GM19099 (cell line): Measurements from ENCODE around the gene CCDC57.
A peak's percentile ranks its signal among the peaks of the same experiment; 100 is the strongest.

ENCODE experiments used
- POLR2A ChIP-seq: IDR thresholded peaks from 3 replicates; pipeline ENCODE4 v1.6.1; 2011; ENCODE audit warnings: low read depth; ENCODE audit not compliant: insufficient read length; ENCODE audit errors: extremely low read depth

Gene CCDC57

DNA sequence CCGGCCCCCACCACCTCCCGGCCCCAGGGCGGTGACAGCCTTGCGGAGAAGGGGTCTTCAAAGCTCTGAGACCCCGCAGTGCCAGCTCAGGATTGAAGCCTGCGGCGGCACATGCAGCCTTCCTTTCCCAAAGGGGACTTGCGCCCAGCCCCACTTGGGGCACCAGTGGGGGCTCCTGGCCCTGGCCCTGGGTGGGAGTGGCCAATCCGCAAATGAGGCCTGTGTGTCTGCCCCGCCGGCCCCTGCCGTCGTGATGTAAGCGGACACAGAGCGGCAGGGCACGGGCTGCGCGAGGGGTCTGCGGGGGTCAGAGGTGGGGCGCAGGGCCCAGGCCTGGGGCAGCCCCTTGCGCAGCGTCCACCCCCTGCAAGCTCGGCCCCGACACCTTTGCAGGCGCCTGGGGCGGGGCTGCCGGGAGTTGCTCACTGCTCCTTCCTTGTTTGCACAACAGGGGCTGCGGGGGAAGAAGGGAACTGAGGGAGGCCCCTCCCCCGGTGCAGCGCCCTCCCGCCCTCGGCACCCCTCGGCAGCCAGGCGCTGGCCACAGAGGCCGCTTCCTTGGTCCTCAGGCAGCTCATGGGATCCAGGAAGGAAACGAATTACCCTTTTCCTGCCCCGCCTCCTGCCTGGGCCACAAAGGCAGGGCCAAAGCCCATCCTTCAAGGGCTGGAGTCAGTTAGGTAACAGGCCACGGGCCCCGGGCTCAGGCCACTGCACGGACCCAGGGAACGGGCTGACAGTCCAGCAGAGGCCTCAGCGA is 19.1 kb upstream of the CCDC57 start:
- no peak for TF ChIP-seq POLR2A

DNA sequence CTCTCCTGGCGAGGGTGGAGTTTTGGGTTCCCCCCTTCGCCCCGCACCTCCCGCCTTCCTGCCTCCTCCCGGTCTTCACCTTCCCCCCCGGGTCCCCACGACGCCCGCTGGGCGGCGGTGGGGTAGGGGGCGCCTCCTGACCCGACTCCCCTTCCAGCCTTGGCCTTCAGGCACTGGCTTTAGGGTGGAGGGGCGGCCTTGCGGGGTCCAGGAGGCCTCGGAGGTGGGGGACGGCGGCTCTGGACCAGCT is 18.6 kb upstream of the CCDC57 start:
- no peak for TF ChIP-seq POLR2A

DNA sequence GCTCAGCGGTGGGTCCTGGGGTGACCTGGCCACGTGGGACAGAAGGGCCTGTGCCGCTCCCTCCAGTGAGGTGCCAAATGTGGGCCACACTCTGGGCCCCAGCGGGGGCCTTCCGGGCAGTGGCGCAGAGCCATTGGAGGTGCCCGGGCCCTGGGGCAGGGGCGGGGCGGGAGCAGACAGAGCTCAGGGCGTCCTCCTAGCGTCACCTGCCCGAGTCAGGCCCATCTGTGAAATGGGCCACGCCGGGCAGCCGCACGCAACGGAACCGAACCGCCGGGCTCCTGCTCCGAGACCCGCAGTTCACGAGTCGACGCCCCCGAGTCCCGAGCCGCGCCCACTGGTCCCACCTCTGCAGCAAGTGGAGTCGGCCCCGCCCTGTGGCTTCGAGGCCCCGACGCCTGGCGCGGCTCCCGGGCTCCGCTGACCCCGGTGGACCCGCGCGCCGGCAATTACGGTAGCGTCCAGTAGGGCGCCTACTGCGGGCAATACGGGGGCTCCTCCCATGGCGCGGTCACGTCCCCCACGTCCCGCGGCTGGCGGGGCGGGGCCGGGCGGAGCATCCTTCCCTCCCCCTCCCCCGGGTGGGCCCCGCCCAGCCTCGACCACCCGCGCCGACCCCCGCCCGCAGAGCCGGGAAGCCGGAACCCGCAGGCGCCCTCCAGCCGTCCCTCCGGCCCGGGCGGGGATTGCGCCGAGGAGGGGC is 18.1 kb upstream of the CCDC57 start:
- peak; percentile 14 for TF ChIP-seq POLR2A

DNA sequence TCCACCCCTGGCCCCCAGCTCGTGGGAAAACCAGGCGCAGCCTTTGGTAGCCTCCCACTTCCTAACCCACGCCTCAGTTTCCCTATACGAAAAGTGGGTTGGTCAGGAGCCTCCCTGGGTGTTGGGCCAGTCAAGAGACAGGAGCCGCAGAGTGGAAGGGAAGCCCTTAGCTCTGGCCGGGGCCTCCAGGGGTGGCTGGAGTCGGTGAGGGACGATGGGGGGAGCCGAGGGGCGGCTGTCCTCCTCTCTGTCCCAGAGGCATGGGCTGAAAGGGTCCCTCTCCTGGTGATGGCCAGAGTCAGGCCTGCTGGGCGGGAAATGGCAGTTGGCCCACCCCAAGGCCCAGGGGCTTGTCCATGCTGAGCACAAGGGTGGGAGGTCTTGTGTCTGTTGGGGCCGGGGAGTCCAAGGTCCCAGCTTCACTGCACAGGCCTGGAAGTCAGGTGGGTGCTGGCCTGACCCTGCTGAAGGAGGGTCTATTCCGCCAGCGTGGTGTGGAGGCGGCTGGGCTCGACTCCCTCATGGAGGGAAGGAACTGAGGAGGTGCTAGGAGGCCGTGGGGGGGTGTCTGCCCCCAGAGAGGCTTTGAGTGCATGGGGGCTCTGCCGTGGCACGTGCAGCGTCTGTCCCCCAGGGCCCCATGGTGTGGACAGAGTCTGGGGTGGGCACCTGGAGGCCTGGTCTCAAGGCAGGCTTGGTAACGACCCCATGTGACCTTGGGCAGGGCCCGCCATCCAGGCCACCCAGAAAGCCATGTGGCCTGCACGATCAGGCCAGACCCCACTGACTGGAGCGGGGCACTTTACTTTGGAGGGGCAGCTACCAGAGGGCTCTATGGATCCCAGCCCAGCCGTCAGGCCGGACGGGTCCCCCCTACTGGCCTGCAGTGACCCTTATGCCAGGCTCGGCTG is 17.3 kb upstream of the CCDC57 start:
- no peak for TF ChIP-seq POLR2A

DNA sequence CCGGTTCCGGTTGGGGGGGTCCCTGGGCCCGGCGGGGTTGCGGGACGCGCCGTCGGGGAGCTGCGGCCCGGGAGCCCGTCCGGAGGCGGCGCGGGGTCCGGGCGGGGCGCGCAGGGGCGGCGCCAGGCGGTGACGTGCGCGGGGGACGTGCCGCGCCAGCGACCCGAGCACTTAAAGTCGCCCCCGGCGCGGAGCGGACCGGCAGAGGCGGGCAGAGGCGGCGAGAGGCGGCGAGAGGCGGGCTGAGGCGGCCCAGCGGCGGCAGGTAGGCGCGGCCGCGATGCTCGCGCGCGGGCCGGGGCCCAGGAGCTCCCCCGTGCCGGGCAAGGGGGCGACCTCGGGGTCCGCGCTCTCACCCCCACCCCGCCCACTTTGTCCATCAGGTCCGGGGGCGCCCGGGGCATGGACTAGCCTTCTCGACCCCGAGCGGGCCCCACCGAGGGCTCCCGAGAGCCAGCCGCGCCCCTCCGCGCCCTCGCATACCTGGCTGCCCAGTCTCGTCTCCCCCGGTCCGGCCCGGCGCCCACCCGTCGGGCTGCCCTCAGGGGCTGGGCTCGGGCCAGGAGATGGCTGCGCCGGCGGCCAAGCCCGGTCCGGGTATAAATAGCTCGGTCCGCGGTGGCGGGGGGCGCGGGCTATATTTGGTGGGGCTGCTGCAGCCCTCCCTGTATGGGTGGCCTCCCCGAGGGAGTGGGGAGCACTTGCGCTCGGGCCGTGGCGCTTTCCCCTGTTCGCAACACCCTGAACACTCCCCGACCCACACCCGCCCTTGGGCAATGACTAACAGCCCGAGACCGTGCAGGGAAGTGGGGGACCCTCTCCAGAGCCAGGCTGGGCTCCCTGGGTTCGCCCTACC is 16.4 kb upstream of the CCDC57 start, which contains the start of gene SLC16A3:
Gene SLC16A3 (plus strand): TSS at position 201 of the 856 bp plus-strand sequence. CDS start 6,967 bp downstream, outside the sequence.
- TF ChIP-seq POLR2A = peak; percentile 96

DNA sequence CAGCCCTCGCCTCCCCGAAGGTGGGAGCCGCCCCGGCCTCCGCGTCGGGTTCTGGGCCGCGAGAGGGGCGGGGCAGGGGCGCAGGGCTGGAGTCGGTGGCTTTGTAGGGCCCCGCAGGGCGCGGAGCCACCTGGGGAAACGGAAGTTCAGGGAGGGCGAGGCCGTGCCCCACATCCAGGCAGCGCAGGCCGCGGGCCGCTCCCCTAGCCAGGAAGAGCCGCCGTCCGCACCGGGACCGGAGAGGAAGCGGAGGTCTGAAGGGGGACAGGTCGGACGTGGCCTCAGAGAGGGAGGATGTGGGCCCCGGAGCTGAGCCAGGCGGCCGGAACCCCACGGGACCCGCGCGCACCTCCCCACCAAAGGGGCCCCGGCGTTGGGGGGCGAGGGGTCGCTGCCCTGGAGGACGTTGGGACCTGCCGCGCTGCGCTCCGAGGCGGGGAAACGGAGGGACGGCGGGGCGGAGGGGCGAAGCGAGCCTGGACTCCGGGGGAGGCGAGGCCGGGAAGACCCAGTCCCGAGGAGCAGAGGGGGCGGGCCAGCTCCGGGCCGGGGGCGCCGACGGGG is 15.7 kb upstream of the CCDC57 start:
- TF ChIP-seq POLR2A = peak; percentile 35

DNA sequence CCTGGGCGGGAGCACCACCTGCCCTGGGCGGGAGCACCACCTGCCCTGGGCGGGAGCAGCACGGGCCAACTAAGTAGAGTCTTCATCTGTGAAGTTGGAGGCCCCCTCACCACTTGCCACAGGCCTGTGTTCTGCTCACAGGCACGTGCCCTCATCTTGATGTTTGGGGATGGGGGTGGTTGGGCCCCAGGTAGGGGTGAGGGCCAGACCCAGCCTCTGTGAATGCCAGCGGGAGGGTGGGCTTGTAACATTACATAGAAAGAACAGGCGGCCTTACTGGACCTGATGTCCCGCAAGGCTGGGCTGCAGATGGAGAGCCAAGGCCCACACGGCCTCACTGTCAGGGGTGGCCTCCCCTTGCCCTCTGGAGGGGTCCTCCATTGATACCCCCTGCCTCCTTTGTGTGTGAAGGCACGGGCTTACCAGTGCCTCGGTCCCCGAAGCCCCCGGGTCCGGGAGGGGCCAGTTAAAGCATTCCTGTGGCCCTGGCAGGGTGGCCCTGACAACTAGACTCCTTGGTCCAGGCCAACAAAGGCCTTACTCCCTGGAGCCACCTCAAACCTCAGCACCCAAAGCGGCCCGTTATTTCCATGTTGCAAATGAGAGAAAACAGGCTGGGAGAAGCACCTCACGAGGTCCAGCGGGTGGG is 15.1 kb upstream of the CCDC57 start:
- no peak for TF ChIP-seq POLR2A

DNA sequence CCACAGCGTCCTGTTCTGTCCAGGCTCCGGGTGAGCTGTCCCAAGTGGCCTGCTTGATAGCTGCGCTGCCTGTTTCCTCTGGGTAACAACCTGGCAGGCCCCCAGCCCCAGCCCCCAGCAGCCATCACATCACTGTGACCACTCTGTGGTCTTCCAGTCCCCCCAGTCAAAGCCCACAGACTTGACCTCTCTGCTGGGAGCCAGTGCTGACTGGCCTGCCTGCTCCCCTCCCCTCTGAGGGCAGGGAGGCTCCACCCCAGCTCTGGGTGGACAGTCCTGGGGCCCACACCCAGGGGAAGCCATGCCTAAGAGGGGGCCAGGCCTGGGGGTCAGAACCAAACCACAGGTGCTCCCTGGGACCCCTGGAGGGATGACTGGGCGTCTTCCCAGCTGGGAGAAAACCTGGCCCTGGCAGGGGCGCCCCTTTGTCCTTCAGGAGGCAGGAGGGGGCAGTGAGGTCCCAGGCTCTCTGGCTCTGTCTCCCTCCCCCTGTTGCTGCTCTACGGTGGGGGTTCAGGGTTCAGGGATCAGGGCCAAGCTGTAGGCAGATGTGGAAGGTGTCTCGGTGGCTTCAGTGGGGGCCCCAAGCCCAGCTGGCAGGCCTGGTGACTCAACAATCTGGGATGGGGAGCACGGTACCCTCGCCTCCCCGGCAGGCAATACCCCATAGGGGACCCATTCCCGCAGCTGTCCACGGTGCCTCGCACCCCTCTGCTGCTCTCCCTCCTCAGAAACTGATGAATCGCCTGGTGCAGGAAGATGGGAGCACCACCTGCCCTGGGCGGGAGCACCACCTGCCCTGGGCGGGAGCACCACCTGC is 14.4 kb upstream of the CCDC57 start:
- no peak for TF ChIP-seq POLR2A

DNA sequence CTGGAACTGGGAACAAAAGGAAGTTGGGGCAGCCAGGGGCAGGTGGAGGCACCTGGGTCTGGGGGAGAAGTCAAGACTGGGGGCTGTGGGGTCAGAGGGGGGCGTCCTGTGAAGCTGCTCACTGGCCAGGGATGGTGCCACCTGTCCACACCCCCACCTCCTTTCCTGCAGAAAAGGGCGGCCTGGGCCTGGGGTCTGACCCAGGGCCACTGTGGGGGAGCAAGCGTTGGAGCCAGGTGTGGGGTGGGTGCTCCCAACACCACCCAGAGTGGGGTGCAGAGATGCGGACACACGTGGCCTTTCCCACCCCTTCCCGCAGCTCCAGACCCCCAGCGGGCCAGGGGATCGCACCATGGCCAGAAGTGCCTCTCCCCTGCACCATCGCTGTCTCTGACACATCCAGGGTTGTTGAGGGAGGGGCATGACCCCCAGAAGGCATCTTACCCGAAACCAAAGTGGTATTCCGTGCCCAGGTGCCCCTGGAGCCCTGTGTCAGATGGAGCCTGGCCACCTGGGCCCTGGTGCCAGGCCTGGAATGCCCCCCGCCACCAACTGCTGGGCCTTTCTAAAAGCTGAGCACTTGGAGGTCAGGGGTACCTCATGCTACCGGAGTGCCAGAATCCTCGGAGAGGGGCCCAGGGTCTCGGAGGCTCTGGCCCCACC is 13.6 kb upstream of the CCDC57 start:
- TF ChIP-seq POLR2A = no peak

DNA sequence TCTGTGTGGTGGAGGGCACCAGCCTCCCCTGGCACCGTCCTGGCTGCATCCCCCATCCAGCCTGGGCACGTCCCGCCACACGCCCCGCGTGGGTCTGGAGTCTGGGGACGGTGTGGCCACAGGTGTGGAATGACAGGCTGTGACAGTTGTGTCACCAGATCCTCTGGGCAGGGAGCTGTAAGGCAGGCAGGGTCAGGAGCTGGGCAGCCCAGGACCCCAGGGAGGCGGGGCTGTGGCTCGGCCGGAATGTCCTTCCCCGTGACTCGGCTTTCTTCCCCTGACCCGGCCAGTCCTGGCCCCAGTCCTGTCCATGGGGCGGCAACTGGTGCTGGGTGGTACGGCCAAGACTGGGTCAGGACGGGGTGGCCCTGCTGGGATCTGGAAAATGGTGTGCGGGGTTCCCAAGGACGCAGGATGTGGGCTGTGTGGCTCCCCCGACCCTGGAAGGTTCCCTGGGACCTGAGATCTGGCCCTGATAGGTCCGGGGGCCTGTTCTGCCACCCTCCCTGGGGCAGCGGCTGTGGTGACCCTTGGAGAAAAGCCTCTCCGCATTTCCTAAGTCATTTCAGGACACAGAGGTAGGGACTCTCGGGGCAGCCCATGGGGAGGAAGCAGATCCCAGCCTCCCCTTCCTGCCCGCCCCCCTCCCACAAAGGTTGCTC is 12.9 kb upstream of the CCDC57 start:
- TF ChIP-seq POLR2A = no peak

DNA sequence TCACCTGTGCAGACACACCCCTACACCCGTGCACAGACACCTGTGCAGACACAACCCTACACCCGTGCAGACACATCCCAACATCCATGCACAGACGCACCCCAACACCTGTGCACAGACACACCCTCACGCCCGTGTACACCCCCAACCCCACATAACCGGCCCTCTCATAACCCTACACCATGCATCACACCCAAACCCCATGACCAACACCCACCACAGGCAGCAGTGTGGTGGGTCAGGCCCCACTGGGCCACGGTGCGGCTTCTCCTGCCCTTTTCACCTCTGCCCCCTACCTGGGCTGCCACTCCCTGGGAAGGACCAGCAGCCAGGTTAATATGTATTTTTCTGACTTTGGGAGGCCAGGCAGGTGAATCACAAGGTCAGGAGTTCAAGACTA is 12.0 kb upstream of the CCDC57 start:
- TF ChIP-seq POLR2A = no peak

DNA sequence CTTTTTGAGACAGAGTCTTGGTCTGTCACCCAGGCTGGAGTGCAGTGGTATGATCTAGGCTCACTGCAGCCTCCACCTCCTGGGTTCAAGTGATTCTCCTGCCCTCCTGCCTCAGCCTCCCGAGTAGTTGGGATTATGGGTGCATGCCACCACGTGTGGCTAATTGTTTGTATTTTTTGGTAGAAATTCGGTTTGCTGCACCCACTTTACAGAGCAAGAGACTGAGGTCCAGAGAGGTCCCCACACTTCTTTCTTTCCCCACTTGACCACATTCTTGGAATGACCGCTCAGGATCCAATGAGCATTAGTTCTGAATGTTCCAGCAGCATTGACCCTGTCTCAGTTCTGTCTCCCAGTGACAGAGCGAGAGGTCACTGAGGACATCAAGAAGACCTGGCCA is 10.9 kb upstream of the CCDC57 start:
- TF ChIP-seq POLR2A = no peak
